Naive B cell (primary cell): ENCODE measurements around the gene ANKRD61. TPM values are rescaled to one million over a fixed set of nuclear protein-coding genes. Genes with fewer than 3 reads are reported as not detected.
A peak's percentile ranks its signal among the peaks of the same experiment; 100 is the strongest.
"Not testable (repeated sequence)": the region's sequence is repeated elsewhere in the genome, so short reads cannot be mapped to it uniquely, and the experiment has no call there.

Source experiments
- ATAC-seq, 2 donors: fragments of 150-1000 bp; cut with Tn5 transposase; 2 replicates each; pipeline ENCODE4 v1.10.0; 2021; ENCODE audit warnings: low read depth in 2 of 2, mild to moderate bottlenecking in 2 of 2, moderate library complexity in 2 of 2
- DNase-seq: peaks from one replicate; pipeline ENCODE4 v3.0.0; 2022
- H3K27ac Mint-ChIP-seq, 6 donors: one replicate each; pipeline ENCODE4 v1.8.0; 2020 to 2022; ENCODE audit warnings: mild to moderate bottlenecking in 6 of 6, mixed read lengths in 6 of 6, moderate library complexity in 5 of 6, inconsistent platforms in 2 of 6
- H3K27me3 Mint-ChIP-seq, 3 donors: one replicate each; pipeline ENCODE4 v1.8.0; 2021 to 2022; ENCODE audit warnings: mixed read lengths in 3 of 3, mild to moderate bottlenecking in 1 of 3
- H3K36me3 Mint-ChIP-seq, 2 donors: one replicate each; pipeline ENCODE4 v1.8.0; 2020 to 2022; ENCODE audit warnings: mixed read lengths in 2 of 2, inconsistent platforms in 1 of 2, mild to moderate bottlenecking in 1 of 2
- H3K4me1 Mint-ChIP-seq, 3 donors: one replicate each; pipeline ENCODE4 v1.8.0; 2020 to 2022; ENCODE audit warnings: mixed read lengths in 3 of 3, inconsistent platforms in 1 of 3, mild to moderate bottlenecking in 1 of 3, moderate library complexity in 1 of 3
- H3K4me3 Mint-ChIP-seq, 8 donors: one replicate each; pipeline ENCODE4 v1.8.0; 2020 to 2022; ENCODE audit warnings: mild to moderate bottlenecking in 8 of 8, mixed read lengths in 8 of 8, moderate library complexity in 8 of 8, inconsistent platforms in 2 of 8
- H3K9me3 Mint-ChIP-seq, 7 donors: one replicate each; pipeline ENCODE4 v1.8.0; 2020 to 2022; ENCODE audit warnings: mixed read lengths in 7 of 7, mild to moderate bottlenecking in 5 of 7, inconsistent platforms in 2 of 7, moderate library complexity in 1 of 7
- polyA plus RNA-seq, 6 donors: library from polyadenylated mRNA; unstranded; fragments of 300-500 nt; fragmentation: Illumina TruSeq; gene quantifications; one replicate each; pipeline ENCODE4 v1.2.3, GENCODE V29; 2021; ENCODE audit warnings: low read depth in 6 of 6

The ANKRD61 gene
- polyA plus RNA-seq, 6 donors from 2014 or later = 0.25 to 0.85 (median 0.41) TPM; not detected in 2

DNA sequence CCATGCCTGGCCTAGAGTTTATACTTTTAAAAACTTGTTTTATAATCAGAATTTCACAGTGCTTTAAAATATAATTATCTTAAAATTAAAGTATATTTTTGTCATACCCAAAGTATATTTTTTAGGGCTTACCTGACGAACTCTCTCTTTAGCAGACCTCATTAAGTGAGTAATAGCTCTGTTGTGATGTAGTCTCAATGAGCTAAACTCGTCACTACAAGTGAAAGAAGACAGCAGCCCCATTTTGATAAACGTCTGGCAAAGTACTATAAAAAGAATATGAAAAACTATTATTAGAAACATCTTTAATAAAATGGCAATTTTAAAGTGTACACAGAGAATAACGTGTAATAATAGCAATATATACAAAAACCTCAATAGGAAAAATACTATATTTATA, 18.6 kb downstream of the ANKRD61 start:
- Mint-ChIP-seq H3K27ac (no peak overlapping the region), H3K4me1 (no peaks in the 10 kb centered on the region), H3K9me3 (no peaks in the 10 kb centered on the region), H3K4me3 (no peak overlapping the region), H3K36me3 (peaks cover 0 to 7% of the 10 kb centered on the region in 2 donors), H3K27me3 (no peaks in the 10 kb centered on the region)
- ATAC-seq (no peak), DNase-seq (no peak)

DNA sequence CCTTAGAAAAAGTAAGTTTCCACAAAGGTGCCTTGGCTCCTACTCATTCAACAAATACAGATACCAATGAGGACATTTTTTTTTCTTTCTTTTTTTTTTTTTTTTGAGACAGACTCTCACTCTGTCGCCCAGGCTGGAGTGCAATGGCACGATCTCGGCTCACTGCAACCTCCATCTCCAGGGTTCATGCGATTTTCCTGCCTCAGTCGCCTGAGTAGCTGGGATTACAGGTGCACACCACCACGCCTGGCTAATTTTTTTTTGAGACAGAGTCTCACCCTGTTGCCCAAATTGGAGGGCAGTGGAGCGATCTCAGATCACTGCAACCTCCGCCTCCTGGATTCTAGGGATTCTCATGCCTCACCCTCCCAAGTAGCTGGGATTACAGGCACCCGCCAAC, 20.0 kb downstream of the ANKRD61 start:
- H3K27me3 Mint-ChIP-seq, H3K9me3 Mint-ChIP-seq, DNase-seq, ATAC-seq, H3K36me3 Mint-ChIP-seq, H3K4me1 Mint-ChIP-seq, H3K27ac Mint-ChIP-seq, H3K4me3 Mint-ChIP-seq: not testable (repeated sequence)

DNA sequence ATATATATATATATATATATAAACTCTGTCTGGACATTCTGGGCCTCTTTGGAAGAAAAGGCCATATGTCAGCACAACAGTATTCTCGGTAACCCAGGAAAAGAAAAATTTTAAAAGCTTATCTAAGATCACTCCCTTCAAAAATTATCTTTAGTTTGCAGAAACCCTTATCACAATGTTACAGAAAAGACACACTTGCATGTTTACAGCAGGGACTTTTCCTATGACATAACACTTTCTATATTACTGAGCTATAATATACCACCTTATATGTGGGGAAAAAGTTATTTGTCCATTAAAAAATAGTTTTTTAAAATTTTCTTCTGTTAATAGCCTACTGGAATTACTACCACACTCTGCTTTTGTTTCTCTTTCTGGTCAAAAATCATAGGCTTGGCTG, 25.4 kb downstream of the ANKRD61 start:
- peaks cover 9 to 27% (median 18%) of the 10 kb centered on the region in 3 donors for H3K4me1 Mint-ChIP-seq
- no peaks in the 10 kb centered on the region for H3K9me3 Mint-ChIP-seq
- peak overlapping the region in 1 of 8 donors; percentile 36 for H3K4me3 Mint-ChIP-seq
- no peaks in the 10 kb centered on the region for H3K36me3 Mint-ChIP-seq
- H3K27me3 Mint-ChIP-seq = no peaks in the 10 kb centered on the region
- no peak overlapping the region for H3K27ac Mint-ChIP-seq
- DNase-seq (no peak), ATAC-seq (no peak)

DNA sequence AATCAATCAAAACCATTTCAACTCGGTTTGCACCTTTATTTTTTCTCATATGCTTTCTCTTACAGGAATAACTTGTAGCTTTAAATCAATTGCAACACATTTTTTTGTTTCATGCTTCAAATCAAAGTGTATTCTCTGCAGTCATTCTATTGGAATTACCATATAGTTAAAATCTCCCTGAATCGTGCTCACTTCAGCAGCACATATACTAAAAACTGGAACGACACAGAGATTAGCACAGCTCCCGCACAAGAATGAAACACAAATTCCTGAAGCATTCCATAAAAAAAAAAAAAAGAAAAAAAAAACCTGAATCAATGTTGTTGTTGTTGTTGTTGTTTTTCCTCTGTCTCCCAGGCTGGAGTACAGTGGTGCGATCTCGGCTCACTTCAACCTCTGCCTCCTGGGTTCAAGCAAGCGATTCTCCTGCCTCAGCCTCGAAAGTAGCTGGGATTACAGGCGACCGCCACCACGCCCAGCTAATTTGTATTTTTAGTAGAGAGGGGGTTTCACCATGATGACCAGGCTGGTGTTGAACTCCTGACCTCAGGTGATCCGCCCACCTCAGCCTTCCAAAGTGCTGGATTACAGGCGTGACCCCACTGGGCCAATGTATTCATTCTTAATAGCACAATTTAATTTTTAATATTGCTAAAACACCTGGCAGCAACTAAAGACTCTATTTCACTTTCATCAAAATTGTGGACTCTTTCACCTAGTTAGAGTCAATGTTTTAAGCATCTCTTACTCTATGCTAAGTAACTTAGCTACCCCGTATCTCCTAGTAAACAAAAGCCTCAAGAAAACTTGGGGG, 26.3 kb downstream of the ANKRD61 start:
- peak overlapping the region; percentile 95 to 99 (median 98) for H3K4me3 Mint-ChIP-seq
- peaks cover 9 to 27% (median 18%) of the 10 kb centered on the region in 3 donors for H3K4me1 Mint-ChIP-seq
- ATAC-seq (no peak), DNase-seq (no peak)
- H3K9me3 Mint-ChIP-seq = no peaks in the 10 kb centered on the region
- no peaks in the 10 kb centered on the region for H3K27me3 Mint-ChIP-seq
- no peaks in the 10 kb centered on the region for H3K36me3 Mint-ChIP-seq
- peak overlapping the region; percentile 58 to 100 (median 98) for H3K27ac Mint-ChIP-seq

DNA sequence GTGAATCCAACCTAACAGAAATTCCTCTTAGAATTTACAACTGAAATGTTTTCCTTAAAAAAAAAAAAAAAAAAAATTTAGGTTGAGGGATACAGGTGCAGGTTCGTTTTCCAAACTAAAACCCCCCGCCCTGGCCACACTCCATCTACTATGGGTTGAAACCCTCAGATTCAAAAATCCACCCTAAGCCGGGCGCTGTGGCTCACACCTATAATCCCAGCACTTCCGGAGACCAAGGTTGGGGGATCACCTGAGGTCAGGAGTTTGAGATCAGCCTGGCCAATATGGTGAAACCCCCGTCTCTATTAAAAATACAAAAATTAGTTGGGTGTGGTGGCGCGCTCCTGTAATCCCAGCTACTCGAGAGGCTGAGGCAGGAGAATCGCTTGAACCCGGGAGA, 28.8 kb downstream of the ANKRD61 start:
- Mint-ChIP-seq H3K27ac (peak overlapping the region in 1 of 6 donors; percentile 92), H3K4me1 (peaks cover 9 to 27% (median 18%) of the 10 kb centered on the region in 3 donors), H3K4me3 (peak overlapping the region in 4 of 8 donors; percentile 62 to 97 (median 86))
- ATAC-seq, H3K9me3 Mint-ChIP-seq, DNase-seq, H3K27me3 Mint-ChIP-seq, H3K36me3 Mint-ChIP-seq: not testable (repeated sequence)

DNA sequence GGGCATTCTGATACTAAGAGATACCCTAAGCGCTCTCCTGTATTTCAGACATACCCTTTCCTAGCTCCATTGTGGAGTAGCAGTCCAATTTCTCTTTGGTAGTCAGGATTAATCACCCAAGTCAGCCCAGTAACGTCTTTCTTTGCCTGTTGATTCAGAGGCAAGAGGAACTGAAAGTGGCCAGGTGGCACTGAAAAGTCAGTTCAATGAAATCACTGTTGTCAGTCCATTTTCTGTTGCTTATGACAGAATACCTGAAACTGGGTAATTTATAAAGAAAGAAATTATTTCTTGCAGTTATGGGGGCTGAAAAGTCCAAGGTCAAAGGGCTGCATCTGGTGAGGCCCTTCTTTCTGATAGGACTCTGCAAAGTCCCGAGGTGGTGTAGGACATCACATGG, 40.2 kb downstream of the ANKRD61 start:
- peak overlapping the region; percentile 49 to 87 (median 82) for H3K27ac Mint-ChIP-seq
- peak; percentile 53 for DNase-seq

DNA sequence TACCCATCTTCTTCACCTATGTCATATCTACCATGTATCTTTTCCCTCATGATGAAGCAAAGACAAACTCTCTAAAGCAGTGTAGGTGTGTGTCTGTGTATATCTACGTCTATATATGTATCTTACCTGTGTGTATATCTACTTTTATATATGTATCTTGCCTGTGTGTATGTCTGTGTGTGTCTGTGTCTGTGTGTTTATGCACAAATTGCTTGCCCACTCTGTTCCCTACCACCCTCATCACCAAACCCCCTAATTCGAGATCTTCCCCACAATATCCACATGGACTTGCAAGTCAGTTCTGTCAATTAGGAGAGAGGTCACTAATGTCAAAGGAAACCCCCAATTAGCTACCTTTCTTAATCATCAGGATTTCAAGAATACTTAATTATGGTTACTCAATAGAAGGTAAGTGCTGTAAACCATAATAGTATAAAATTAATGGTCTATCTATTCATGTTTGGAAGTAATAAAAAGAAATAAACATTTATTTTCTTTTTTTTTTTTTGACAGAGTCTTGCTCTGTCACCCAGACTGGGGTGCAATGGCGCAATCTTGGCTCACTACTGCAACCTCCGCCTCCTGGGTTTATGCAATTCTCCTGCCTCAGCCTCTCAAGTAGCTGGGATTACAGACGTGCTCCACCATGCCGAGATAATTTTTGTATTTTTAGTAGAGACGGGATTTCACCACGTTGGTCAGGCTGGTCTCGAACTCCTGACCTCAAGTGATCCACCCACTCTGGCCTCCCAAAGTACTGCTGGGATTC, 43.6 kb downstream of the ANKRD61 start:
- H3K9me3 Mint-ChIP-seq = no peaks in the 10 kb centered on the region
- no peak overlapping the region for H3K4me3 Mint-ChIP-seq
- H3K36me3 Mint-ChIP-seq = no peaks in the 10 kb centered on the region
- H3K27me3 Mint-ChIP-seq = no peaks in the 10 kb centered on the region
- peaks cover 8 to 18% (median 11%) of the 10 kb centered on the region in 3 donors for H3K4me1 Mint-ChIP-seq
- H3K27ac Mint-ChIP-seq = peak overlapping the region in 1 of 6 donors; percentile 78
- DNase-seq = no peak
- ATAC-seq = no peak

More for the DNA sequence above, 40.2 kb downstream of the ANKRD61 start:
- Mint-ChIP-seq H3K27me3 (no peaks in the 10 kb centered on the region), H3K4me3 (peak overlapping the region in 1 of 8 donors; percentile 69), H3K9me3 (no peaks in the 10 kb centered on the region), H3K4me1 (peaks cover 8 to 14% (median 8%) of the 10 kb centered on the region in 3 donors), H3K36me3 (no peaks in the 10 kb centered on the region)
- peak; percentile 97 to 98 for ATAC-seq

DNA sequence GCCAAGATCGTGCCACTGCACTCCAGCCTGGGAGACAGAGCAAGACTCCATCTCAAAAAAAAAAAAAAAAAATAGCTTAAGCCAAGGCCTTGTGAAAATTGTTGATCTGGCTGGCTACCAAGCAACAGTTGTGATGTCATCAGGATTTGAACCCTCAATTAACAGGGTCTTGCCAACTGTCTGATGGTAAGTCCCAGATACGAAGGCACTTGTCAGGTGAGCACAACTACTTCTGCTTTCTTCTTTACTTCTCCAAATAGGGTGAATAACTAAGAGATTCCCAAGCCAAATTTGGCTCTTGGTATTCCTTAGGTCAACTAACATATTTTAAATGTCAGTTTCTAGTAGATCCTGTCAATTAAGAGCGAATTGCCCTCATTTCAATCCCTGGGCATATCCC, 47.4 kb downstream of the ANKRD61 start:
- H3K9me3 Mint-ChIP-seq = no peaks in the 10 kb centered on the region
- H3K36me3 Mint-ChIP-seq = no peaks in the 10 kb centered on the region
- ATAC-seq = peak; percentile 34 to 42
- H3K4me3 Mint-ChIP-seq = peak overlapping the region in 1 of 8 donors; percentile 73
- peak overlapping the region; percentile 39 to 97 (median 82) for H3K27ac Mint-ChIP-seq
- peaks cover 8 to 15% (median 11%) of the 10 kb centered on the region in 3 donors for H3K4me1 Mint-ChIP-seq
- no peaks in the 10 kb centered on the region for H3K27me3 Mint-ChIP-seq
- peak; percentile 56 for DNase-seq

DNA sequence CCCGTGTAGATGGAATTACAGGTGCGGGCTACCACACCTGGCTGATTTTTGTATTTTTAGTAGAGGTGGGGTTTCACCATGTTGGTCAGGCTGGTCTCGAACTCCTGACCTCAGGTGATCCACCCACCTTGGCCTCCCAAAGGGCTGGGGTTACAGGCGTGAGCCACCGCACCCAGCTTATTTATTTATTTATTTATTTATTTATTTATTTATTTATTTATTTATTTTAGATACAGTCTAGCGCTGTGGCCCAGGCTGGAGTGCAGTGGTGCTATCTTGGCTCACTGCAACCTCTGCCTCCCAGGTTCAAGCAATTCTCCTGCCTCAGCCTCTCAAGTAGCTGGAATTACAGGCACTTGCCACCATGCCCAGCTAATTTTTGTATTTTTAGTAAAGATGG, 51.9 kb downstream of the ANKRD61 start:
- not testable (repeated sequence) for H3K36me3 Mint-ChIP-seq, ATAC-seq, H3K9me3 Mint-ChIP-seq, DNase-seq, H3K27me3 Mint-ChIP-seq, H3K27ac Mint-ChIP-seq
- Mint-ChIP-seq H3K4me3 (peak overlapping the region in 3 of 8 donors; percentile 35 to 54 (median 47)), H3K4me1 (peaks cover 8 to 15% (median 11%) of the 10 kb centered on the region in 3 donors)

Other genes starting within 250 kb of the ANKRD61 start
- gene RNF216, start 249.7 kb upstream of the ANKRD61 start, polyA plus RNA-seq = 10 to 100 TPM; 16.0 to 39.2 (median 22.6) TPM
- under 1 TPM in 2 of 6 donors, not detected in 4; 0.47 to 0.52 TPM for gene OCM, start 150.6 kb upstream of the ANKRD61 start, polyA plus RNA-seq
- gene CCZ1, start 132.6 kb upstream of the ANKRD61 start, polyA plus RNA-seq = 10 to 100 TPM; 36.2 to 58.5 (median 52.4) TPM
- gene RSPH10B, start 60.7 kb upstream of the ANKRD61 start, polyA plus RNA-seq = not detected
- 10 to 100 TPM in 3 of 6 donors, 1 to 10 TPM in 3; 2.9 to 12.9 (median 10.1) TPM for gene PMS2, start 22.3 kb upstream of the ANKRD61 start, polyA plus RNA-seq
- 10 to 100 TPM; 14.2 to 24.3 (median 17.1) TPM for gene AIMP2, start 22.1 kb upstream of the ANKRD61 start, polyA plus RNA-seq
- 100 to 1,000 TPM in 1 of 6 donors, 10 to 100 TPM in 5; 72.1 to 104 (median 92.5) TPM for gene EIF2AK1, start 27.8 kb downstream of the ANKRD61 start, polyA plus RNA-seq
- 10 to 100 TPM in 1 of 6 donors, 1 to 10 TPM in 5; 2.8 to 12.5 (median 5.8) TPM for gene USP42, start 73.6 kb downstream of the ANKRD61 start, polyA plus RNA-seq
- 1 to 10 TPM; 2.1 to 5.7 (median 2.7) TPM for gene CYTH3, start 241.2 kb downstream of the ANKRD61 start, polyA plus RNA-seq